Activated CD8-positive, alpha-beta T cell treated with anti-CD3 and anti-CD28 coated beads for 36 hours (primary cell): ENCODE results near the gene ABLIM1. TPM values are rescaled to one million over a fixed set of nuclear protein-coding genes. Genes with fewer than 3 reads are reported as not detected.

ENCODE experiments used
- ATAC-seq: fragments of 200-7000 bp; cut with Tn5 transposase; one replicate; pipeline ENCODE4 v1.10.0; 2021; ENCODE audit warnings: mild to moderate bottlenecking, moderate library complexity
- CTCF ChIA-PET: fragments of 350-600 bp; sonication (Branson Sonifier 250); formaldehyde crosslinking; loops from one replicate; lab custom pipeline; 2021; ENCODE audit warnings: antibody characterized with exemption; lab: Charles Lee
- POLR2A ChIA-PET: fragments of 350-600 bp; sonication (Branson Sonifier 250); formaldehyde crosslinking; loops from one replicate; lab custom pipeline; 2021; ENCODE audit warnings: antibody characterized with exemption; lab: Charles Lee
- DNase-seq: peaks from one replicate; pipeline ENCODE4 v3.0.0-alpha.2; 2020
- H3K27ac Mint-ChIP-seq: one replicate; pipeline ENCODE4 v1.8.0; 2021; ENCODE audit warnings: mild to moderate bottlenecking, mixed read lengths
- H3K27me3 Mint-ChIP-seq: one replicate; pipeline ENCODE4 v1.8.0; 2021; ENCODE audit warnings: mixed read lengths
- H3K36me3 Mint-ChIP-seq: one replicate; pipeline ENCODE4 v1.8.0; 2021; ENCODE audit warnings: low read depth, mixed read lengths
- H3K4me1 Mint-ChIP-seq: one replicate; pipeline ENCODE4 v1.8.0; 2021; ENCODE audit warnings: low read depth, mixed read lengths
- H3K4me3 Mint-ChIP-seq: one replicate; pipeline ENCODE4 v1.8.0; 2021; ENCODE audit warnings: mild to moderate bottlenecking, moderate library complexity, mixed read lengths
- H3K9me3 Mint-ChIP-seq: one replicate; pipeline ENCODE4 v1.8.0; 2021; ENCODE audit warnings: mixed read lengths
- intact Hi-C: fragments of 100-400 bp; cut with micrococcal nuclease; formaldehyde crosslinking; loops from one replicate; pipeline ENCODE4 v1.10.0; 2022
- total RNA-seq, 2 experiments: library from RNA; stranded (reverse); gene quantifications; one replicate each; pipeline ENCODE4 v1.2.3, GENCODE V29; 2021
- TF ChIP-seq, protein P1 (sequence below): fragments of 200-600 bp; IDR thresholded peaks from one replicate; pipeline ENCODE4 v1.8.0; 2022; ENCODE audit warnings: antibody characterized with exemption, mild to moderate bottlenecking

The ABLIM1 gene
- total RNA-seq, 2 experiments from 2014 or later = 148 to 155 TPM

DNA sequence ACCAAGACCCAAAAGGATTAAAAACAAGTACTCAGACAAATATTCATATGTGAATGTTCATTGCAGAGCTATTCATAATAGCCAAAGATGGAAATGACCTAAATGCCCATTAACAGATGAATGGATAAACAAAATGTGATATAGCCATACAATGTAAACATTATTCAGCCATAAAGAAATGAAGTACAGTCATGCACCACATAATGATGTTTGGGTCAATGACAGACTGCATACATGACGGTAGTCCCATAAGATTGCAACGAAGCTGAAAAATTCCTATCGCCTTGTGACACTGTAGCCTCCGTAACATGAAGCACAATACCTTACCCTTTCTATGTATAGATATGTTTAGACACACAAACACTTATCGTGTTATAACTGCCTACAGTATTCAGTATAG lies 97.9 kb downstream of the ABLIM1 start:
- Mint-ChIP-seq H3K4me3 (no peak overlapping the region), H3K36me3 (no peaks in the 10 kb centered on the region), H3K27ac (no peak overlapping the region), H3K9me3 (peaks cover 6% of the 10 kb centered on the region), H3K4me1 (no peaks in the 10 kb centered on the region), H3K27me3 (no peaks in the 10 kb centered on the region)
- ChIA-PET POLR2A (interaction anchor here (1.0 kb wide), 1 partner anchor 12 kb away, joined by 4 read pairs; no protein-coding TSS in a partner anchor), CTCF (interaction anchor here (1.2 to 1.5 kb wide), 2 partner anchors 9 to 256 kb away, joined by 3 to 4 read pairs; no protein-coding TSS in a partner anchor)
- intact Hi-C loops = no loop called here
- ATAC-seq = no peak
- no peak for DNase-seq
- TF ChIP-seq, protein P1, sequence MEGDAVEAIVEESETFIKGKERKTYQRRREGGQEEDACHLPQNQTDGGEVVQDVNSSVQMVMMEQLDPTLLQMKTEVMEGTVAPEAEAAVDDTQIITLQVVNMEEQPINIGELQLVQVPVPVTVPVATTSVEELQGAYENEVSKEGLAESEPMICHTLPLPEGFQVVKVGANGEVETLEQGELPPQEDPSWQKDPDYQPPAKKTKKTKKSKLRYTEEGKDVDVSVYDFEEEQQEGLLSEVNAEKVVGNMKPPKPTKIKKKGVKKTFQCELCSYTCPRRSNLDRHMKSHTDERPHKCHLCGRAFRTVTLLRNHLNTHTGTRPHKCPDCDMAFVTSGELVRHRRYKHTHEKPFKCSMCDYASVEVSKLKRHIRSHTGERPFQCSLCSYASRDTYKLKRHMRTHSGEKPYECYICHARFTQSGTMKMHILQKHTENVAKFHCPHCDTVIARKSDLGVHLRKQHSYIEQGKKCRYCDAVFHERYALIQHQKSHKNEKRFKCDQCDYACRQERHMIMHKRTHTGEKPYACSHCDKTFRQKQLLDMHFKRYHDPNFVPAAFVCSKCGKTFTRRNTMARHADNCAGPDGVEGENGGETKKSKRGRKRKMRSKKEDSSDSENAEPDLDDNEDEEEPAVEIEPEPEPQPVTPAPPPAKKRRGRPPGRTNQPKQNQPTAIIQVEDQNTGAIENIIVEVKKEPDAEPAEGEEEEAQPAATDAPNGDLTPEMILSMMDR = no peak

DNA sequence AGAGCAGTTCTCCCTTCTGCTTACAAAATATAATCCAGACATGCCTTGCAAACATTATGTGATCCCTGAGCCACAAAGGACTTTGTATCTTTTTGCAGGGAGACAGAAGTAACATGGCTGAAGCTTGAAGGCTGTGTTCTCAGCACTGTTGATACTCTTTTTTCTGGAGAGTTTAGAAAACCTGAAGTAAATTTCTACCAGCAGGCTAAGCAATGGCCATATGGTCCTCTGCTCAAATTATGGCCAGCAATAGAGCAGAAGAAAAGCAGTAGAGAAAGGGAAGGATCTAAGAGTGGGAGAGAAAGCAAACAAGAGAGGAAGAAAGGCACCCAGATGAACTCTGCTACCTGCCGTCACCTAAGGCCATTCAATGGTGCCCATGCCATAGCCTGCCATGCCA lies 98.4 kb downstream of the ABLIM1 start:
- no peak for DNase-seq
- no peaks in the 10 kb centered on the region for H3K4me1 Mint-ChIP-seq
- H3K4me3 Mint-ChIP-seq = no peak overlapping the region
- no peak for ATAC-seq
- TF ChIP-seq, protein P1 = no peak
- CTCF ChIA-PET = interaction anchor here (1.2 to 1.5 kb wide), 2 partner anchors 9 to 256 kb away, joined by 3 to 4 read pairs; no protein-coding TSS in a partner anchor
- peaks cover 6% of the 10 kb centered on the region for H3K9me3 Mint-ChIP-seq
- H3K27ac Mint-ChIP-seq = no peak overlapping the region
- intact Hi-C loops = no loop called here
- POLR2A ChIA-PET = interaction anchor here (1.0 kb wide), 1 partner anchor 11 kb away, joined by 4 read pairs; no protein-coding TSS in a partner anchor
- no peaks in the 10 kb centered on the region for H3K27me3 Mint-ChIP-seq
- no peaks in the 10 kb centered on the region for H3K36me3 Mint-ChIP-seq

GRCh38 chr10:114557854-114558253 lies 100.2 kb downstream of the ABLIM1 start:
- intact Hi-C loops = no loop called here
- Mint-ChIP-seq H3K27ac (no peak overlapping the region), H3K27me3 (no peaks in the 10 kb centered on the region), H3K4me3 (no peak overlapping the region), H3K36me3 (no peaks in the 10 kb centered on the region), H3K4me1 (no peaks in the 10 kb centered on the region), H3K9me3 (peaks cover 6% of the 10 kb centered on the region)
- DNase-seq (no peak), ATAC-seq (no peak)
- ChIA-PET POLR2A (no interaction called here), CTCF (no interaction called here)
- TF ChIP-seq, protein P1 = no peak

DNA sequence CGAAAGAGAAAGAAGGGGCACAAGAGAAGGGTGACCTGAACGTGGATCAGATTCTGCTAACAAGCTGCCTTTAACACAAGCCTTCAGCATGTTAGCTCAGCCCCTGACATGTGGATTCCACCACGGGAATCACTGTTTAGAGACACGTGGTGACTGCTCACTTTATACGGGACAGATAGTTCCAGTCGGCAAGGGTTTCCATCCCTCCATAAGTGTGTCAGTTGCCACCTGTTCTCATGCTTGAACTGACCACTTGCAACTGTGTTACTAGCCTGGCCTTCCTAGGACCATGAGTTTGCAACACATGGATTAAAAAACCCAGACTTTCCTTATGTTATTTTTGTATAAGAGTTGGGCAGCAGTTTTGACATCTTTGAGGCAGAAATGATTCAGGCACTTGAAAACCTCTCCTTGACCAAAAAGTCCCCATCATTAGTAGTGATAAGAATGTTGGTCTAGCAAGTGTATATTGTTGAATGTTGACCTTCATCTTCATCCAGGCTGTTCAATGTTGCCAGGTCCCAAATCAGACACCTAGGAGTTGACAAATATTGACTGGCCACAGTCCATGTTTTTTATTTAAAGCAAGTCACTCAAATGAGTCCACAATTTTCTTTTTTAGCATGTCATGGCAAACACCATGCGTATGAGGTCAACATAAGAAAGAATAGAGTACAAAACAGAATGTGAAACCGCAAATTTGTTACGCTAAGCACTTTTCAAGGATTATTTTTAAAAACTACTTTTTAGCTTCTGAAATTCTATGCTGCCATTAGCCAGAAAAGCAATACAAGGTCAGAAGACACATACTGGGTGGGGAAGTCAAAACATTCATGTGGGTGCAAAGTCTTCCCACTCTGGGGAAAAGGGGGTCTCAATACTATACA lies 101.6 kb downstream of the ABLIM1 start:
- no peaks in the 10 kb centered on the region for H3K4me1 Mint-ChIP-seq
- H3K9me3 Mint-ChIP-seq = peaks cover 6% of the 10 kb centered on the region
- DNase-seq = no peak
- no peak for ATAC-seq
- ChIA-PET CTCF (interaction anchor here (1.0 to 12.3 kb wide), 3 partner anchors 22 to 147 kb away, joined by 3 to 133 read pairs (median 33); no protein-coding TSS in a partner anchor), POLR2A (no interaction called here)
- no peaks in the 10 kb centered on the region for H3K36me3 Mint-ChIP-seq
- intact Hi-C loops = no loop called here
- TF ChIP-seq, protein P1 = no peak
- no peaks in the 10 kb centered on the region for H3K27me3 Mint-ChIP-seq
- no peak overlapping the region for H3K4me3 Mint-ChIP-seq
- H3K27ac Mint-ChIP-seq = no peak overlapping the region

- no peaks in the 10 kb centered on the region for H3K27me3 Mint-ChIP-seq
- peaks cover under 1% of the 10 kb centered on the region for H3K4me1 Mint-ChIP-seq
- TF ChIP-seq, protein P1 = no peak
- H3K27ac Mint-ChIP-seq = no peak overlapping the region
- POLR2A ChIA-PET = no interaction called here
- intact Hi-C loops = loop anchor here (5.0 kb wide), 2 partner anchors 139 to 234 kb away; no protein-coding TSS in a partner anchor
- peaks cover 6% of the 10 kb centered on the region for H3K9me3 Mint-ChIP-seq
- H3K36me3 Mint-ChIP-seq = no peaks in the 10 kb centered on the region
- DNase-seq (no peak), ATAC-seq (no peak)
- CTCF ChIA-PET = interaction anchor here (0.6 to 12.3 kb wide), 7 partner anchors 65 to 250 kb away, joined by 3 to 133 read pairs (median 19); no protein-coding TSS in a partner anchor
- no peak overlapping the region for H3K4me3 Mint-ChIP-seq
These were observed 104.6 kb downstream of the ABLIM1 start for GRCh38 chr10:114553436-114553835.
